Dendritic cell treated with granulocyte-macrophage colony-stimulating factor and Interleukin-4, amounts not matched to agents 40 ng/mL and 50 ng/mL, for 4 days (primary cell): ENCODE measurements around the gene SLC25A11.
"Not testable (repeated sequence)": the region's sequence is repeated elsewhere in the genome, so short reads cannot be mapped to it uniquely, and the experiment has no call there.

Experiments used
- H3K27ac Mint-ChIP-seq: one replicate; pipeline ENCODE4 v1.8.0; 2022; ENCODE audit warnings: mild to moderate bottlenecking, mixed read lengths
- H3K27me3 Mint-ChIP-seq: one replicate; pipeline ENCODE4 v1.8.0; 2022; ENCODE audit warnings: mild to moderate bottlenecking, mixed read lengths
- H3K36me3 Mint-ChIP-seq: one replicate; pipeline ENCODE4 v1.8.0; 2022; ENCODE audit warnings: low read depth, mixed read lengths
- H3K4me1 Mint-ChIP-seq: one replicate; pipeline ENCODE4 v1.8.0; 2022; ENCODE audit warnings: low read depth, mixed read lengths
- H3K4me3 Mint-ChIP-seq: one replicate; pipeline ENCODE4 v1.8.0; 2022; ENCODE audit warnings: mild to moderate bottlenecking, moderate library complexity, mixed read lengths
- H3K9me3 Mint-ChIP-seq: one replicate; pipeline ENCODE4 v1.8.0; 2022; ENCODE audit warnings: mixed read lengths
- intact Hi-C: fragments of 100-400 bp; cut with micrococcal nuclease; formaldehyde crosslinking; loops from one replicate; pipeline ENCODE4 v1.15.0; 2022

Gene SLC25A11

GRCh38 chr17:4934173-4934979 lies 5.5 kb downstream of the SLC25A11 start:
- no peaks in the 10 kb centered on the region for H3K9me3 Mint-ChIP-seq
- H3K27ac Mint-ChIP-seq = peak overlapping the region; percentile 70
- intact Hi-C loops = no loop called here
- peaks cover 72% of the 10 kb centered on the region for H3K36me3 Mint-ChIP-seq
- peaks cover 16% of the 10 kb centered on the region for H3K27me3 Mint-ChIP-seq
- H3K4me3 Mint-ChIP-seq = peak overlapping the region; percentile 66
- peaks cover 83% of the 10 kb centered on the region for H3K4me1 Mint-ChIP-seq

- peaks cover 16% of the 10 kb centered on the region for H3K27me3 Mint-ChIP-seq
- H3K9me3 Mint-ChIP-seq = no peaks in the 10 kb centered on the region
- H3K36me3 Mint-ChIP-seq = peaks cover 70% of the 10 kb centered on the region
- peaks cover 76% of the 10 kb centered on the region for H3K4me1 Mint-ChIP-seq
- peak overlapping the region; percentile 70 for H3K27ac Mint-ChIP-seq
- peak overlapping the region; percentile 66 for H3K4me3 Mint-ChIP-seq
- intact Hi-C loops = no loop called here
Observed at GRCh38 chr17:4933646-4934045, 6.2 kb downstream of the SLC25A11 start.

GRCh38 chr17:4932756-4933155 lies 7.1 kb downstream of the SLC25A11 start:
- Mint-ChIP-seq H3K4me1 (peaks cover 68% of the 10 kb centered on the region), H3K27ac (peak overlapping the region; percentile 70), H3K9me3 (no peaks in the 10 kb centered on the region), H3K27me3 (peaks cover 16% of the 10 kb centered on the region), H3K36me3 (peaks cover 64% of the 10 kb centered on the region), H3K4me3 (peak overlapping the region; percentile 30)
- intact Hi-C loops = no loop called here

GRCh38 chr17:4931963-4932362 lies 7.9 kb downstream of the SLC25A11 start, which contains the start of gene GP1BA:
Gene GP1BA, plus strand, starts transcription at chr17:4932277. Its CDS starts 328 bp downstream, at chr17:4932605.
- Mint-ChIP-seq H3K9me3 (no peaks in the 10 kb centered on the region), H3K4me3 (peak within 1 kb of the TSS; percentile 38), H3K36me3 (peaks cover 56% of the 10 kb centered on the region), H3K27ac (peak within 1 kb of the TSS; percentile 70), H3K4me1 (peaks cover 67% of the 10 kb centered on the region), H3K27me3 (peaks cover 16% of the 10 kb centered on the region)
- intact Hi-C loops = no loop called here

GRCh38 chr17:4928881-4929280 lies 11.0 kb downstream of the SLC25A11 start:
- Mint-ChIP-seq H3K27me3 (peaks cover 14% of the 10 kb centered on the region), H3K4me3 (no peak overlapping the region), H3K27ac (no peak overlapping the region), H3K9me3 (no peaks in the 10 kb centered on the region), H3K36me3 (peaks cover 34% of the 10 kb centered on the region), H3K4me1 (peaks cover 51% of the 10 kb centered on the region)
- intact Hi-C loops = no loop called here

- peak overlapping the region; percentile 56 for H3K27ac Mint-ChIP-seq
- H3K36me3 Mint-ChIP-seq = peaks cover 28% of the 10 kb centered on the region
- H3K4me3 Mint-ChIP-seq, H3K9me3 Mint-ChIP-seq, intact Hi-C loops, H3K27me3 Mint-ChIP-seq: not testable (repeated sequence)
- peaks cover 30% of the 10 kb centered on the region for H3K4me1 Mint-ChIP-seq
Observed at GRCh38 chr17:4926577-4927335, 13.1 kb downstream of the SLC25A11 start.

- Mint-ChIP-seq H3K4me3 (no peak overlapping the region), H3K27ac (peak overlapping the region; percentile 67), H3K27me3 (no peaks in the 10 kb centered on the region), H3K4me1 (peaks cover 20% of the 10 kb centered on the region), H3K9me3 (no peaks in the 10 kb centered on the region), H3K36me3 (no peaks in the 10 kb centered on the region)
- intact Hi-C loops = no loop called here
Observed at GRCh38 chr17:4921320-4921719, 18.5 kb downstream of the SLC25A11 start.

GRCh38 chr17:4920351-4921048 lies 19.3 kb downstream of the SLC25A11 start:
- Mint-ChIP-seq H3K4me1 (peaks cover 18% of the 10 kb centered on the region), H3K27me3 (no peaks in the 10 kb centered on the region), H3K36me3 (no peaks in the 10 kb centered on the region), H3K9me3 (no peaks in the 10 kb centered on the region), H3K4me3 (no peak overlapping the region), H3K27ac (peak overlapping the region; percentile 67)
- intact Hi-C loops = no loop called here

GRCh38 chr17:4919511-4920047 lies 20.3 kb downstream of the SLC25A11 start:
- intact Hi-C loops = no loop called here
- Mint-ChIP-seq H3K4me3 (no peak overlapping the region), H3K27me3 (no peaks in the 10 kb centered on the region), H3K4me1 (peaks cover 18% of the 10 kb centered on the region), H3K36me3 (no peaks in the 10 kb centered on the region), H3K27ac (peak overlapping the region; percentile 67), H3K9me3 (no peaks in the 10 kb centered on the region)

- H3K9me3 Mint-ChIP-seq, H3K4me3 Mint-ChIP-seq, H3K27me3 Mint-ChIP-seq, H3K27ac Mint-ChIP-seq, H3K4me1 Mint-ChIP-seq, H3K36me3 Mint-ChIP-seq, intact Hi-C loops: not testable (repeated sequence)
Observed at GRCh38 chr17:4914551-4914950, 25.3 kb downstream of the SLC25A11 start.

- H3K4me1 Mint-ChIP-seq = no peaks in the 10 kb centered on the region
- H3K36me3 Mint-ChIP-seq = no peaks in the 10 kb centered on the region
Observed at GRCh38 chr17:4913994-4914393, 25.9 kb downstream of the SLC25A11 start.

GRCh38 chr17:4908711-4909496 lies 30.9 kb downstream of the SLC25A11 start:
- no peak overlapping the region for H3K4me3 Mint-ChIP-seq

More at GRCh38 chr17:4913994-4914393, 25.9 kb downstream of the SLC25A11 start:
- intact Hi-C loops = no loop called here
- H3K27ac Mint-ChIP-seq = no peak overlapping the region
- H3K4me3 Mint-ChIP-seq = no peak overlapping the region
- no peaks in the 10 kb centered on the region for H3K9me3 Mint-ChIP-seq
- H3K27me3 Mint-ChIP-seq = peaks cover 7% of the 10 kb centered on the region

GRCh38 chr17:4908301-4908700 lies 31.5 kb downstream of the SLC25A11 start:
- peaks cover 22% of the 10 kb centered on the region for H3K27me3 Mint-ChIP-seq
- peaks cover 4% of the 10 kb centered on the region for H3K4me1 Mint-ChIP-seq
- intact Hi-C loops = loop anchor here (5.0 kb wide), 1 partner anchor 39 kb away; the partner anchor contains the start of gene PFN1
- H3K4me3 Mint-ChIP-seq = no peak overlapping the region
- H3K27ac Mint-ChIP-seq = no peak overlapping the region
- no peaks in the 10 kb centered on the region for H3K36me3 Mint-ChIP-seq
- no peaks in the 10 kb centered on the region for H3K9me3 Mint-ChIP-seq

More at GRCh38 chr17:4908711-4909496, 30.9 kb downstream of the SLC25A11 start:
- Mint-ChIP-seq H3K27me3 (peaks cover 20% of the 10 kb centered on the region), H3K36me3 (no peaks in the 10 kb centered on the region), H3K9me3 (no peaks in the 10 kb centered on the region), H3K4me1 (no peaks in the 10 kb centered on the region), H3K27ac (no peak overlapping the region)
- intact Hi-C loops = loop anchor here (1.0 to 5.0 kb wide), 3 partner anchors 38 to 153 kb away; partner anchors contain the start of genes PFN1 and SPAG7
